Small intestine (tissue), 7 donors: ENCODE measurements around the gene PRXL2A. TPM values are rescaled to one million over a fixed set of nuclear protein-coding genes. Genes with fewer than 3 reads are reported as not detected.

ENCODE experiments used
- DNase-seq, 2 donors: peaks; one replicate each; pipeline versions ENCODE4 v3.0.0 to v3.0.0-alpha.2; 2013
- FAIRE-seq: peaks from 2 replicates; lab custom pipeline; 2012; peaks lifted over from hg19 to GRCh38; lab: Jason Lieb, UNC
- H3K27ac ChIP-seq, 3 donors: one replicate each; pipeline ENCODE4 v1.5.1; 2013; ENCODE audit warnings: low read length in 2 of 3, mild to moderate bottlenecking in 2 of 3, control low read depth in 1 of 3, inconsistent platforms in 1 of 3, low read depth in 1 of 3, moderate library complexity in 1 of 3
- H3K27me3 ChIP-seq, 3 donors: one replicate each; pipeline ENCODE4 v1.6.1; 2013; ENCODE audit warnings: low read length in 3 of 3, inconsistent platforms in 1 of 3; ENCODE audit not compliant: control insufficient read depth in 3 of 3, insufficient read depth in 3 of 3
- H3K36me3 ChIP-seq, 3 donors: one replicate each; pipeline ENCODE4 v1.6.1; 2013; ENCODE audit warnings: low read length in 3 of 3, inconsistent platforms in 1 of 3, low read depth in 1 of 3, mild to moderate bottlenecking in 1 of 3, moderate library complexity in 1 of 3; ENCODE audit not compliant: control insufficient read depth in 3 of 3, insufficient read depth in 2 of 3
- H3K4me1 ChIP-seq, 3 donors: one replicate each; pipeline ENCODE4 v1.6.1; 2013; ENCODE audit warnings: low read length in 2 of 3, inconsistent platforms in 1 of 3, low read depth in 1 of 3, mild to moderate bottlenecking in 1 of 3, moderate library complexity in 1 of 3; ENCODE audit not compliant: control insufficient read depth in 3 of 3, insufficient read depth in 2 of 3
- H3K4me3 ChIP-seq, 3 donors: one replicate each; pipeline ENCODE4 v1.5.1; 2013; ENCODE audit warnings: low read length in 3 of 3, control low read depth in 1 of 3, inconsistent platforms in 1 of 3, low read depth in 1 of 3, mild to moderate bottlenecking in 1 of 3, moderate library complexity in 1 of 3
- H3K9me3 ChIP-seq, 2 donors: one replicate each; pipeline ENCODE4 v1.6.1; 2013; ENCODE audit warnings: low read depth in 1 of 2, low read length in 1 of 2; ENCODE audit not compliant: control insufficient read depth in 2 of 2, insufficient read depth in 1 of 2
- WGBS, 3 donors: extraction: QIAGEN DNeasy Blood & Tissue Kit; methylation state at CpG; one replicate each; pipeline ENCODE4 v1.1.7; 2013; 5-methylcytosine and 5-hydroxymethylcytosine counted together
- polyA plus RNA-seq, 4 donors: library from polyadenylated mRNA; stranded (reverse) in 3 of 4; unstranded in 1 of 4; fragments of 200-250 nt in 3 of 4; fragments of 120-200 nt in 1 of 4; gene quantifications; one replicate each; pipeline versions ENCODE4 v1.2.1 to v1.2.3, GENCODE V29; 2013
- donor health status: healthy with polysubstance abuse.
- donor health status: control.
- donor health status: control.
- donor health status: Bipolar disorder and iron deficiency.
- donor health status: healthy.

The PRXL2A gene
- polyA plus RNA-seq, 4 donors, result 40.9 to 144 (median 56.9) TPM

DNA sequence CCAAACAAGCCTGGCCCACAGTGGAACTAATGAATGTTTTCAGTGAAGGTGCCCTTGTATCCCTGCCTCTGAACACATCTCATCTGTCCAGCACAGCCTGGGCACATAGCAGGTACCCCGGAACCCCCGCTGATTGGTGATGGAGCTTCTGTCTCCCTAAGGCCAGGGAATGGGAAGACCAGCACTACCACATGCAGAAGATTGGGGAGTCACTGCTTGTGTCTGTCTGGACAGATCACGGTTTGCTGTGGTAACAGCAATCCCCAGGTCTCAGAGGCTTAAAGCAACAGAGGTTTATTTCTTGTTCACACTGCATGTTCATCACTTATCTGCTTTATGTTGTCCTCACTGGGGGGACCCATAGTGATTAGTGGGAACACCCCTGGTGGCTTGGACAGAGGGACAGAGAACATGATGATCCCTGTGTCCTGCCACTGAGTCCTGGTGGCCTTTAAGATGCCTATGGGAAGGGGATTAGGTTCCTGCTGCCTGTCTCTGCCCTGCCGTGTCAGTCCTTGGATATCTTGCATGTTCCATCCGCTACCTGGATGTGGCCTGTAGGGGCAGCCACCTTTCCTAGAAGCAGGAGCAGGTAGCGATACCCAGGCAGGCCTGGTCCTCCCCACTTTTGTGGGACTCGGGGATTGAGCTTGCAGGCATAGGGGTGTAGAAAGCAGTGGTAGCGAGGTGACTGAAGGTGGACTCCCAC is 49.4 kb downstream of the PRXL2A start:
- H3K36me3 ChIP-seq, result peaks cover 0 to 27% (median 0%) of the 10 kb centered on the region in 3 donors
- H3K27ac ChIP-seq, result peak overlapping the region in 2 of 3 donors; percentile 22 to 92
- DNase-seq (no peak), FAIRE-seq (no peak)
- no peaks in the 10 kb centered on the region for H3K9me3 ChIP-seq
- WGBS, 3 donors, result 82 to 86% (median 84%) methylated on average over 8 of the region's 8 CpGs
- H3K4me3 ChIP-seq, result no peak overlapping the region
- H3K4me1 ChIP-seq, result peaks cover 21 to 68% (median 42%) of the 10 kb centered on the region in 3 donors
- H3K27me3 ChIP-seq, result no peaks in the 10 kb centered on the region

DNA sequence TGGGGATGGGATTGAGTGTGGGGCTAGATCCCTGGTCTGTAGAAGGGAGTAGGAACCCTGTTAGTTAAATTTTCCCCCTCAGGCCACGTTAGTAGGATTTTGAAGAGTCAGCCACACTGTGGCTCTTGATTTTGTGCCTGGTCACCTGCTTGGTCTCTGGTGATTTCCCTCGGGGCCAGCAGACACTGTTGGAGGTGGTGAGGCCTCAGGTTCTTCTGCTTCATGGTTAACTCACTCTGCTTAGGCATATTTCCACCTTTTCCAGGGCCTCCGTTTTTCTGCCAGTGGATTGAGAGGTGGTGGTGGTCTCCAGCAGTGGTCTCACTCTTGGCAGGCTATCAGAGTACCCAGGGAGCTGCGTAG is 49.9 kb downstream of the PRXL2A start:
- 40 to 49% (median 48%) methylated on average over 4 of the region's 4 CpGs for WGBS, 3 donors
- H3K27me3 ChIP-seq, result no peaks in the 10 kb centered on the region
- H3K4me3 ChIP-seq, result no peak overlapping the region
- no peak for FAIRE-seq
- H3K27ac ChIP-seq, result peak overlapping the region in 2 of 3 donors; percentile 22 to 92
- H3K36me3 ChIP-seq, result peaks cover 0 to 30% (median 0%) of the 10 kb centered on the region in 3 donors
- no peaks in the 10 kb centered on the region for H3K9me3 ChIP-seq
- no peak for DNase-seq
- peaks cover 21 to 69% (median 46%) of the 10 kb centered on the region in 3 donors for H3K4me1 ChIP-seq

DNA sequence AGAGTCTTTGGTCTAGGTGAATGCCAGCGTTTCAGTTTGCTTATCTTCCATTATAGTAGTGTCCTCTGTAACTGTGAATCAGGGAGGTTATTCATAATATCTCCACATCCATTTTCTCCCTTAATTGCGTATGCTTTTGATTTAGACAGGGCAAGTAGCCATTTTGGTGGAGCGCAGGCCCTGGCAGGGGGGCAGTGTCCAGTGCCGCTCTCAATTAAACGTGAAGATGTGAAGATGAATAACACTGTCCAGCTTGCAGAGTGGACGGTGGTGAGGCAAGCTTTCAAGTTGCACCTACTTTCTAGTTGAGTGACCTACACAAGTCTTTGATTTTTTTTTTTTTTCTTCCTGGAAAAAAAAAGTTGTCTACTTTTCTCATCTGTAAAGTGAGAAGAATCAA is 50.3 kb downstream of the PRXL2A start:
- H3K27ac ChIP-seq, result peak overlapping the region in 2 of 3 donors; percentile 22 to 92
- no peak for FAIRE-seq
- DNase-seq, result no peak
- 62 to 63% (median 63%) methylated on average over 6 of the region's 6 CpGs for WGBS, 3 donors
- H3K9me3 ChIP-seq, result no peaks in the 10 kb centered on the region
- H3K4me1 ChIP-seq, result peaks cover 21 to 69% (median 49%) of the 10 kb centered on the region in 3 donors
- no peaks in the 10 kb centered on the region for H3K27me3 ChIP-seq
- H3K36me3 ChIP-seq, result peaks cover 0 to 30% (median 0%) of the 10 kb centered on the region in 3 donors
- no peak overlapping the region for H3K4me3 ChIP-seq

DNA sequence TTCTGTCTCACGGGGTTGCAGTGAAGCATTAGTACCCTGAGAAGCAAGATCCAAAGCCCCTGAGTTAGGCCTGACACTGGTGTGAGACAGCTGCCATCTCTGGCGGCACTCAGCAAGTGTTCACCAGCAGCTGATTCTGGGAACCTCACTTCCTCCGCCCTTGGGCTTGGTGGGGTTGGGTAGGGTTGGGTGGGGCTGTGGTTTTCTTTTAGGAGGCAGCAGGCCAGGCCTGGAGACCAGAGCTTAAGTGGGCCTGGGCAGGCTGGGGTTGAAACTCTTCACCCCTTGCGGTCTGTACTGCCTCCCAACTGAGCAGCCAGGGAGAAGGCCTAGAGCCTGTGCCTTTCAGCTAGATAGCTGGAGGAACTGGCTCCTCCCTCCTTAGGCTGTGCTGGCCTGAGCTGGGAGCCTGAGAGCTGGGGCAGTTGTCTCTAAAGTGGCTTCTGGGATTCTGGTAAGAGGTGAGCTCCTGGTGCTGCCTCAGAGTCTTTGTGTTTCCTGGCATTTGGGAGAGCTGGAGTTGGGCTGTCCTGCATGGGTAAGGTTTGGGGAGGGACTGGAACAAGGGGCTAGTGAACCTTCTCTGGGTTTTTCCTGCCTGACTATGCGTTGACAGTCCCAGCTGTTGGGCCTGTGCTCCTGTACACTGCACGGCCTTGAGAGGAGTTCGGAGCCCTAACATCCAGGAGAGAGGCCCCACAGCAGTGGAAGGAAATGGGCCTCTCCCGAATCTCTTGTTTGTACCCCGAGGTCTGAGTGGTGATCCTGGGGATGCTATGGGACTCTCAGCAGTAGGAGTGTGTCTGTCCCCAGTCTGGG is 50.9 kb downstream of the PRXL2A start:
- FAIRE-seq, result no peak
- 15 to 26% (median 16%) methylated on average over 9 of the region's 9 CpGs for WGBS, 3 donors

DNA sequence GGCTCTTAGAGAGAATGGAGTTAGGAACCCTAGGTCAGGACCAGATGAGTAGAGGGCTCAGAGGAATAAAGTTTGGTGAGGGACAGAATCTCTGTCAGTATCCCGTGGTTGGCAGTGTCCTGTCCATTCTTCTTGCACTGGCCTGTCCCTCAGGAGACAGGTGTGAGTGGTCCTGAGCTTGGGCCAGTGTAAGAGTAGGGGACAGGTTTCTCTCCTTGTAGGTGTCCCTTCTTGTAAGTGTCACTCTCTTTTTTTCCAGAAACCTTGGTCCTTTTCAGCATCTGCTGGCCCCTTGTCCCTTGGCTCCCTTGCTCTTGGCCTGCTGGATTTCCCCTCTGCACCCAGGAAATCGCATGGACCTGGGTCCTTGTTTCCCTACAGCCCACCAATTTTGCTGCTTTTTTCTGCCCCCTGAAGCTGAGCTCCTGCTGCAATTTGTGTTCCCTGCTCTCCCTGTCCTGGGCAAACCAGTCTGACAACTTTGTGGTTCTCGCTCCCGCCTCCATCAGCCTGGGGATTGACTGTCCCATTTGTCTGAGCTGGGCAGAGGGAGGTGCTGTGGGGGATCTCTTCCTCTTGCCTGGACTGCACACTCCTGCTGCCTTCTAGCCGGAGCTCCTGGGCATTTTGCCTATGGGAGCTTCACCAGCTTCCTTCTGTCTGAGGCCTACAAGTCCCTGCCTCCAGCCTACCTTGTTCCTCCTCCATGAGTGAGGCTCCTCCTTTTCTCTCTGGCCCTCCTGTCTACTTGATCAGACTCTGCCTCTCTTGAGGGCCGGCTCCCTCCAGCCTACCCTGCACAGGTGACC is 52.3 kb downstream of the PRXL2A start:
- Histone ChIP-seq H3K27ac (peak overlapping the region; percentile 63 to 92 (median 75)), H3K9me3 (no peaks in the 10 kb centered on the region), H3K27me3 (no peaks in the 10 kb centered on the region), H3K36me3 (peaks cover 0 to 40% (median 0%) of the 10 kb centered on the region in 3 donors), H3K4me3 (no peak overlapping the region), H3K4me1 (peaks cover 21 to 83% (median 61%) of the 10 kb centered on the region in 3 donors)
- peak; percentile 91 to 92 for DNase-seq
- no peak for FAIRE-seq
- WGBS, 3 donors, result 7 to 39% (median 18%) methylated on average over 6 of the region's 6 CpGs

More for the DNA sequence above, 50.9 kb downstream of the PRXL2A start:
- Histone ChIP-seq H3K27ac (peak overlapping the region; percentile 63 to 92 (median 75)), H3K27me3 (no peaks in the 10 kb centered on the region), H3K4me3 (no peak overlapping the region), H3K4me1 (peaks cover 21 to 75% (median 54%) of the 10 kb centered on the region in 3 donors), H3K9me3 (no peaks in the 10 kb centered on the region), H3K36me3 (peaks cover 0 to 36% (median 0%) of the 10 kb centered on the region in 3 donors)
- peak; percentile 37 to 74 for DNase-seq

DNA sequence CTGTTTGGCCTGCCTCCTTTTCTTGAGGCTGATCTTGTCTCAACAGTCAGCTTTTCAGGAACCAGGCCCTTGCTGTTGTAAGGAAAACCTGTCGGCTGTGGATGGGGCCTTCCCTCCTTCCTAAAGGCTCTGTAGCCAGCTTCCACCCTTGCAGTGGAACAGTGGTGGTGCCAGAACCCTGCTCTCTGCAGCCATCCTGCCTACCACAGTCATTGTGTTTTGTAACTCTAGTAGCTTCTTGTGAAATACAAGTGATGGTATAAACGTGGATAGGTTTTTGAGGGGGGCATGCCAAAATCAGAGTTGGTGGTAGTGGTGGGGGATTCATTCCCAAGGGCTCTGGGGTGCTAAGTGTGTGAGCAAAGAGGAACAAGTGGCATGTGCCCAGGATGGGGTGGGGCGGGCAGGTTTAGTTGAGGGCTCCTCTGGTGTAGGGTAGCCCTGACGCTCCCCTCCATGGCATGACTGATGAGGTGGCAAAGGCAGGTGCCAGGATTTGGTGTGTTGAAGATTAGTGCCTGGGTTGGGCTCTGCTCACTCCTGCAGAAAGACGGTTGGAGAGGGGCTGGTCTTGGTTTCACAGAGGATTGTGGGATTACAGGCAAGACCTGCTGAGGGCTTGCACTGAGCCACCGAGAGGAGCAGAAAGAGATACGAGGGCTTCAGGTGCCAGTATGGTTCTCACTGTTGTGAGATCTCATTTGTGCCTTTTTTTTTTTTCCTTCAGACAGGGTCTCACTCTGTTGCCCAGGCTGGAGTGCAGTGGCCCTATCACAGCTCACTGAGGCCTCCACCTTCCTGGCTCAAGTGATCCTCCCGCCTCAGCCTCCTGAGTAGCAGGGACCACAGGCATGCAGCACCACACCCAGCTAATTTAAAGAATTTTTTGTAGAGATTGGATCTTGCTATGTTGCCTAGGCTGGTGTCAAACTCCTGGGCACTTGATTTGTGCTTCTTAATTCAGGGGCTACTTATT is 53.1 kb downstream of the PRXL2A start:
- DNase-seq (no peak), FAIRE-seq (no peak)
- WGBS, 3 donors, result 28 to 54% (median 41%) methylated on average over 8 of the region's 8 CpGs
- H3K4me3 ChIP-seq, result no peak overlapping the region
- H3K27ac ChIP-seq, result peak overlapping the region; percentile 63 to 92 (median 75)
- H3K36me3 ChIP-seq, result peaks cover 0 to 40% (median 0%) of the 10 kb centered on the region in 3 donors
- H3K9me3 ChIP-seq, result no peaks in the 10 kb centered on the region
- H3K4me1 ChIP-seq, result peaks cover 18 to 80% (median 60%) of the 10 kb centered on the region in 3 donors
- H3K27me3 ChIP-seq, result no peaks in the 10 kb centered on the region

DNA sequence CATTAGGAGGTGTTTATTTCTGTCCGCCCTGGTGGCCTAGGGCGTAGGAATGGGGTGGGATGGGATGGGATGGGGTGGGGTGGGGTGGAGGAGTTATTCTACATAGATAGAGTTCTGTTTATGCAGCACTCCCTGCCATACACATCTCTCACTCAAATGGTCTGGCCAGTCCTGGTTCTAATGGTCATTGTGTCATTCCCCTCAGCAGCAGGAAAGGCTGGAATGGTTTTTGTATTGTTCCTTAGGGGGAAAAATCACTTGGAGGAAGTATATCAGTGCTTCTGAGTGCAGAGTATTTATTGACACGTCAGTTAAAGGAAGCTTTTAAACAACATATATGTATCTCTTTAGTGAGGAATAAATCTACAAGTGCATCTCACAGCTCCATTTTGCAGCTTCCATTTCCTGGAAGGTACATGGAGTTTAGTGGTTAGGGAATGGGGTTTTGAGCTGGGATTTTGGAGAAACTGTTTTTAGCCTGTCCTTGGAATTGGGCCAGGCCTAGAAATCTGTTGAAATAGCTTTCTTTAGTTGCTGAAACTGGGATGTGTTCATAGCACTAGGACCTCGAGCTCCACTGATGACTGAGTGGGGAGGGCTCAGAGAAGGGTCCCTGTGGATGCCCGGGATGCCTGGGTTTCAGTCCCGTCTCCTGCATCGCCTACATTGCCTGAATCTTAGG is 54.1 kb downstream of the PRXL2A start:
- Histone ChIP-seq H3K4me1 (peaks cover 18 to 81% (median 62%) of the 10 kb centered on the region in 3 donors), H3K36me3 (peaks cover 0 to 40% (median 0%) of the 10 kb centered on the region in 3 donors), H3K4me3 (no peak overlapping the region), H3K27ac (peak overlapping the region in 2 of 3 donors; percentile 9 to 92), H3K27me3 (no peaks in the 10 kb centered on the region), H3K9me3 (no peaks in the 10 kb centered on the region)
- DNase-seq, result no peak
- FAIRE-seq, result no peak
- 48 to 72% (median 64%) methylated on average over 7 of the region's 7 CpGs for WGBS, 3 donors
